ENCODE measurements around the gene MIDN. TPM values are rescaled to one million over a fixed set of nuclear protein-coding genes. Genes with fewer than 3 reads are reported as not detected.

Gene MIDN
- total and polyA plus RNA-seq, 2 of the 4 experiments (the other 2 are of a cell fraction), result 2.5 to 26.0 TPM

- no peak overlapping the region for H3K18ac ChIP-seq (ENCODE audit: low read depth, low read length)
- no peak overlapping the region for H3K4me3 ChIP-seq (ENCODE audit: insufficient read depth, low read depth, low read length)
- TF ChIP-seq MAFK (IDR thresholded peaks at IDR 0.05; ENCODE audit: low read depth, low read length) (no peak), FOS (IDR thresholded peaks at IDR 0.05; ENCODE audit: low read depth, low read length) (no peak), BHLHE40 (IDR thresholded peaks at IDR 0.05; ENCODE audit: low read depth, low read length) (no peak), POLR2A (IDR thresholded peaks at IDR 0.05; ENCODE audit: low read depth, low read length) (no peak), RCOR1 (IDR thresholded peaks at IDR 0.05; ENCODE audit: insufficient replicate concordance, low read length) (no peak), MAZ (IDR thresholded peaks at IDR 0.05; ENCODE audit: borderline replicate concordance, low read depth, low read length) (no peak), CHD1 (IDR thresholded peaks at IDR 0.05; ENCODE audit: low read depth, low read length) (no peak)
- H3K14ac ChIP-seq (replicated peaks; ENCODE audit: low read depth, low read length), result no peak overlapping the region
- no peaks in the 10 kb centered on the region for H3K4me1 ChIP-seq (ENCODE audit: control insufficient read depth, insufficient read depth, low read length)
- no peak overlapping the region for H4K5ac ChIP-seq (ENCODE audit: low read depth, low read length)
- no peak overlapping the region for H4K8ac ChIP-seq (ENCODE audit: low read depth in 2 of 2, low read length in 2 of 2)
- no peaks in the 10 kb centered on the region for H3K9me1 ChIP-seq (ENCODE audit: insufficient read depth, low read length)
- CTCF ChIA-PET, result no interaction called here
- no peak for ATAC-seq (ENCODE audit: low read depth)
- no peak overlapping the region for H3K56ac ChIP-seq (ENCODE audit: extremely low read depth, insufficient read depth, low read length)
- H3K27ac ChIP-seq (ENCODE audit: insufficient read depth, low read length), result no peak overlapping the region
- DNase-seq, result no peak
- WGBS, 2 experiments (ENCODE audit: extremely low coverage in 2 of 2, insufficient read length in 1 of 2), result 76% methylated on average over 9 of the region's 29 CpGs; no CpG with 5 or more reads in 1 of the 2 experiments
- no peak overlapping the region for H2BK120ac ChIP-seq (ENCODE audit: low read depth, low read length)
- H3K4me2 ChIP-seq (ENCODE audit: low read depth, low read length), result no peak overlapping the region
- H3K9ac ChIP-seq (ENCODE audit: low read depth, low read length), result no peak overlapping the region
- POLR2A ChIA-PET (ENCODE audit: unreplicated experiment), result interaction anchor here (1.0 kb wide), 1 partner anchor 8 kb away, joined by 5 read pairs; the partner anchor contains the start of gene FAM174C
- no peak overlapping the region for H2BK5ac ChIP-seq (ENCODE audit: low read depth, low read length, poor library complexity, severe bottlenecking)
- no peak overlapping the region for H3K23ac ChIP-seq (ENCODE audit: low read depth, low read length)
- in situ Hi-C loops (cut with MboI; ENCODE audit: low sequenced_read_pairs), result loop anchor here (5.0 kb wide), 1 partner anchor 79 kb away; no protein-coding TSS in a partner anchor
- no TSS peak for BruUV-seq (replicated peaks)
- H2BK15ac ChIP-seq (ENCODE audit: low read depth, low read length), result no peak overlapping the region
- no peak overlapping the region for H2AFZ ChIP-seq (replicated peaks; ENCODE audit: low read length, poor library complexity)
- H3K36me3 ChIP-seq (ENCODE audit: control insufficient read depth, insufficient read depth, low read length), result peaks cover 5% of the 10 kb centered on the region
- H3K27me3 ChIP-seq (ENCODE audit: control insufficient read depth, insufficient read depth, low read length), result peaks cover 41% of the 10 kb centered on the region
- intact Hi-C loops (cut with micrococcal nuclease), result no loop called here
- H3K4ac ChIP-seq (ENCODE audit: low read depth, low read length), result no peak overlapping the region
- dilution Hi-C loops (cut with HindIII; ENCODE audit: low sequenced_read_pairs, unreplicated experiment), result no loop called here
- no peak overlapping the region for H4K91ac ChIP-seq (ENCODE audit: insufficient read depth, low read depth, low read length)
- H3K79me1 ChIP-seq (ENCODE audit: low read depth in 1 of 2, low read length in 2 of 2), result peaks cover 0 to 10% of the 10 kb centered on the region in 2 experiments; a peak in 1 of 4 replicates
- H2BK20ac ChIP-seq (ENCODE audit: low read depth, low read length), result no peak overlapping the region
- no peak overlapping the region for H2AK5ac ChIP-seq (ENCODE audit: low read depth, low read length)
- H4K20me1 ChIP-seq (ENCODE audit: insufficient read depth, low read length), result peaks cover 16% of the 10 kb centered on the region
- H3K9me3 ChIP-seq (ENCODE audit: control insufficient read depth, insufficient read depth, low read length), result no peaks in the 10 kb centered on the region
- H2AK9ac ChIP-seq (replicated peaks; ENCODE audit: low read depth, low read length, poor library complexity), result no peak overlapping the region
Measured at GRCh38 chr19:1283207-1283916, 35.0 kb downstream of the MIDN start.
